Inferior parietal cortex (tissue), 1 donor: ENCODE data around the gene CAPN5.
"Not testable (repeated sequence)": the region's sequence is repeated elsewhere in the genome, so short reads cannot be mapped to it uniquely, and the experiment has no call there.

Source experiments
- DNase-seq: peaks from one replicate; pipeline ENCODE4 v3.0.0-alpha.2; 2016; ENCODE audit errors: extremely low spot score

Gene CAPN5

GRCh38 chr11:77066229-77067042, at the start of gene CAPN5:
Gene CAPN5, plus strand, starts transcription at chr11:77066971. Its CDS starts 17,916 bp downstream, at chr11:77084887.
- peak; percentile 85 for DNase-seq

GRCh38 chr11:77018396-77018924, 48.3 kb upstream of the CAPN5 start:
- not testable (repeated sequence) for DNase-seq

GRCh38 chr11:77019976-77020595, 46.7 kb upstream of the CAPN5 start:
- no peak for DNase-seq

GRCh38 chr11:77020734-77021133, 46.0 kb upstream of the CAPN5 start:
- DNase-seq, result no peak

- DNase-seq, result no peak
Measured at GRCh38 chr11:77024745-77025144, 42.0 kb upstream of the CAPN5 start.

- no peak for DNase-seq
Measured at GRCh38 chr11:77026221-77026620, 40.5 kb upstream of the CAPN5 start.

GRCh38 chr11:77026743-77027142, 40.0 kb upstream of the CAPN5 start:
- no peak for DNase-seq

GRCh38 chr11:77027275-77027674, 39.5 kb upstream of the CAPN5 start:
- no peak for DNase-seq

- DNase-seq, result no peak
Measured at GRCh38 chr11:77029829-77030228, 36.9 kb upstream of the CAPN5 start.

- DNase-seq, result no peak
Measured at GRCh38 chr11:77030834-77031414, 35.8 kb upstream of the CAPN5 start.

GRCh38 chr11:77031599-77031998, 35.2 kb upstream of the CAPN5 start:
- DNase-seq, result no peak

GRCh38 chr11:77035039-77035438, 31.7 kb upstream of the CAPN5 start:
- no peak for DNase-seq

- DNase-seq, result no peak
Measured at GRCh38 chr11:77035580-77035979, 31.2 kb upstream of the CAPN5 start.

- no peak for DNase-seq
Measured at GRCh38 chr11:77036398-77036797, 30.4 kb upstream of the CAPN5 start.

GRCh38 chr11:77037057-77037456, 29.7 kb upstream of the CAPN5 start:
- no peak for DNase-seq

GRCh38 chr11:77038029-77038824, 28.5 kb upstream of the CAPN5 start:
- DNase-seq, result no peak

- no peak for DNase-seq
Measured at GRCh38 chr11:77038825-77039326, 27.9 kb upstream of the CAPN5 start.

GRCh38 chr11:77039491-77040400, 27.0 kb upstream of the CAPN5 start:
- DNase-seq, result no peak

GRCh38 chr11:77040401-77040777, 26.4 kb upstream of the CAPN5 start:
- no peak for DNase-seq

GRCh38 chr11:77040889-77041288, 25.9 kb upstream of the CAPN5 start:
- no peak for DNase-seq
